EL (cell line): ENCODE results near the gene RAP1GAP2.

ENCODE experiments used
- DNase-seq: peaks from one replicate; pipeline ENCODE4 v3.0.0-alpha.2; 2016

Gene RAP1GAP2

DNA sequence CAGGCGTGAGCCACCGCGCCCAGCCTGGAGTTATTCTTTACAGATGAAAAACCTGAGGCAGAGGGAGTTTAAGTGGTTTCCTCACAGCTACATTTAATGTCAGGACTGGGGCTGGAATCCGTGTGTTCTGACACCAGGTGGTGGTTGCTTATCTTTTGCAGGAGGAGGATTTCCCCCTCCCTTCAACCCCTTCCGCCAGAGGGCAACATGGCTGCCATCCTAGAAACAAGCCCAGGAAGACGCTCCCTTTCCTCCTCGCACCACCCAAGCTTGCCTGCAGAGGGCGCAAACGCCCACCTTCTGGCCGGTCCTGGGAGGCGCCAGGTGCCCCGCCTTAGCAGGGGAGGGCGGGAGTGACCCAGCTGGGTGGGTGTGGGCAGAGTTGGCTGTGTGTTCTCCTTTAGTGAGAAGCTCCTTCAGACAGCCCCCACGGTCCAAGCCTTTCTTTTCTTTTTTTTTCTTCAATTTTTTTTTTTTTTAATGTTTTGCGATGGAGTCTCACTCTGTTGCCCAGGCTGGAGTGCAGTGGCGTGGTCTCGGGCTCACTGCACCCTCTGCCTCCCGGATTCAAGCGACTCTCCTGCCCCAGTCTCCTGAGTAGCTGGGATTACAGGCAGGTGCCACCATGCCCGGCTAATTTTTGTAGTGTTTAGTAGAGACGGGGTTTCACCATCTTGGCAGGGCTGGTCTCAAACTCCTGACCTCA lies 9.9 kb upstream of the RAP1GAP2 start:
- peak; percentile 83 for DNase-seq

DNA sequence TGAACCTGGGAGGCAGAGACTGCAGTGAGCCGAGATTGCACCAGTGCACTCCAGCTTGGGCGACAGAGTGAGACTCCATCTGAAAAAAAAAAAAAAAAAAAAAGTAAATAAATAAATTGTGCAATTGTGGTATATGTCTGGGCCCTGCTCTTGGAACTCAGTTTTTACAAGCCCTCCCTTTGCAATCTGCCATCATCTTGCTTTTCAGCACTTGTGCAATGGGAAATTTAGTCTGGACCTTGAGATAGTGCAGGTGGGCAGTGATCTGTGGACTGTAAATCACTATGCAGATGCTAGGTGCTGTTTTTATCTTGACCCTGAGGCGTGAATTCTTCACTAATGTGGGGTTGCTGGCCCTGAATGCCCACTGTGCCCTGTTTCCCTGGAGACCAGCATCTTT lies 6.5 kb upstream of the RAP1GAP2 start:
- no peak for DNase-seq

- DNase-seq, result no peak
Measured at GRCh38 chr17:2792366-2793169, 3.7 kb upstream of the RAP1GAP2 start.

DNA sequence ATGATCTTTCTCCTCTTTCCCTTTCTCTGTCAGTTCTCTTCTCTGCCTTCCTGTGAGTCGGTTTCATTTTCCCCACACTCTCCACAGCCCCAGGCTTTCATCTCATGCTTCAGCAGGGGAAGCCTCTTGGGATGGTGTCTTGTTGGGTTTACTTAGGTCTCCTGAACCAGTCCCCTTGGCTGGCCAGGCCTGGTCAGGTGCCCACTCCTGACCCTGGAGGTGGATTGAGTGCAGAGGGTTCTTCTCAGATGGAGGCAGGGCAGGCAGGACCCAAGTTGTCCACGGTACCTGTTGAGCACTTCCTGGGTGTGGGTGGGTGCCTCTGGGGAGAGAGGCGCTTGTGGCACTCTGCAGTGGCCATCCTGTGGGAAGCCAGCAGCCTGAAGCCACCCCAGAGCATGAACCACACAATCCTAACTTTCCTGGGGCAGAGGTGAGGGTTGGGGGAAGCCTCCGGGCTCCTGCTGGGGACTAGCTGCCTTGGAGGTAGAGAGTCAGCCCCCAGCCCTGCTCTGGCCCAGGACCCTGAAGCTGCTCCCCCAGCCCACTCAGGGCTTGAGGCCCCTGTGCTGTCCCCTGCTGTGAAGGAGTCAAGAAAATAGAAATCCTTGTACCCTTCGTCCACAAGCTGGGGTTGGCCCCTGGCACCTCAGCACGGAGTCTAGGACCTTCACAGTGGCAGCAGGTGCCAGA lies 2.0 kb upstream of the RAP1GAP2 start:
- DNase-seq, result no peak

GRCh38 chr17:2795441-2796163 lies 636 bp upstream of the RAP1GAP2 start:
- DNase-seq, result no peak

- DNase-seq, result no peak
Measured at GRCh38 chr17:2797226-2797625, 988 bp downstream of the RAP1GAP2 start.

DNA sequence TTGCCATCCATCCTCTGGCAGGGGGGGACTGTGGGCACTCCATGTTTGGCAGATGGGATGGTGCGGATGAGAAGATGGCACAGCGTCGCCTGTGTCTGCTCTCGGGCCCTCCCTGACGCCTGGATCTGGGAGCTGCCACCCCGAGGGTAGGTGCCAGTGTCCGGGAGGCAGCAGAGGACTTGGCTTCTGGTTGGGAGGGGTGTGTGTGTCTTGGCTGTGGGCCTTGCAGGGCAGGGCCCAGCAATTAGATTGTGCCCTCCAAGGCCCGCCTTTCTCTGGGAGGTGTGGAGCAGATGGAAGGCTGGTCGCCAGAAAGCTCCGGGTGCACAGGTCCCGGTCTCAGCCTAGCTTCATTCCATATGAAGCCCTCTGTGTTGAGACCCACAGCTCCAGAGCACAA lies 1.4 kb downstream of the RAP1GAP2 start:
- DNase-seq, result no peak

- DNase-seq, result no peak
Measured at GRCh38 chr17:2798188-2798587, 1.9 kb downstream of the RAP1GAP2 start.

GRCh38 chr17:2798678-2799077 lies 2.4 kb downstream of the RAP1GAP2 start:
- DNase-seq, result no peak

DNA sequence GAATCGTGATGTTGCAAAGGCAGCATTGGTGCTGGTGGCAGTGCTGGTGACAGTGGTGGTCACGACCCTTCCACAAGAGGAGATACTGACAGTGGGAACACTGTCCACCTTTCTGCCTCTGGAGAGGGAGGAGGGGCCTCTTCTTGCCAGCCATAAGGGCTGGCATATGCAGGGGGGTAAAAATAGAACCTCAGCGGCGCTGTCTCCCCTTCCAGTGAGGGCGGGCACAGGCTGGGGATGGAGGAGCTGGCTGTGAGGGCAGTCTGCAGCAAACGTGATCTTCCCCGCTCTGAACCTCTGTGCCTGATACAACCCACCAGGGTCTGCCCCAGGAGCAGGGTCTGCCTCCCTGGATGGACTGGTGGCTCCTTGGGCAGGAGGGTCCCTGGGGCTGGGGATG lies 3.4 kb downstream of the RAP1GAP2 start:
- DNase-seq, result no peak

DNA sequence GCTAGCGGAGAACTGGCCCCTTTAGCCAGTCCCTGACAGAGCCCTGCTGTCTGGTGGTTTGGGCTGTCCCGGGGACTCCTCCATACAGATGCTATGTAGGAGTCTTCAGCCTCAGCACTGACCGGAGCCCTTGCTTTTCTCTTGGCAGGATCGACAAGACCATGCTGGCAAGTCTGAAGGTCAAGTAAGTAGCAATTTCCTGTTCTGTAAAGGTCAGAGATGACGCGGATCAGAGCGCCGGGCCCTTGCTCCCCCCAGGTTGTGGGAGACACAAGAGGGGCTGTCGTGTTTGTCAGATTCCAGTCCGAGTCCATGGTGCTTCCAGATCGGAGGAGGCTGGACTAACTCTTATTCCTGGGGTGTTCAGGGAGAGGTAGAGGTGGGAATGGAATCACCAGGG lies 4.1 kb downstream of the RAP1GAP2 start:
- no peak for DNase-seq

- no peak for DNase-seq
Measured at GRCh38 chr17:2801841-2802240, 5.6 kb downstream of the RAP1GAP2 start.

GRCh38 chr17:2802574-2802973 lies 6.3 kb downstream of the RAP1GAP2 start:
- DNase-seq, result no peak

- no peak for DNase-seq
Measured at GRCh38 chr17:2803386-2803785, 7.1 kb downstream of the RAP1GAP2 start.

DNA sequence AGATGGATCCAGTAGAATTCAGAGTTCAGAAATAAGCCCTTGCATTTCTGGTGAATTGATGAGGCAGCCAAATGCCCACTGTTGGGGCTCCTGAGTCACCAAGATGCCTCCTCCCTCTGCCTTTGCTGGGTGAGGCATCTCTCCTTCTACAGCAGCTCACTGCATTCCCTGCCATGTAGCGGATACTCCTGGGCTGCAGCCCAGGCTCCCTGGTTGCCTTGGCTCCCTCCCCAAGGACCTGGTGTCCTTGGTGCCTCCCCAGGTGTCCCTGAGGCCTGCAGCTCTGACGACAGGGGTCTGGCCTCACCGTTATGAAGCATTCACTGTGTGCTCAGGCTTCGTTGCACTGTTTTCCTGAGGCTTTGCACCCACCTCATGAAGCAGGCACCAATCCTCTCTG lies 7.7 kb downstream of the RAP1GAP2 start:
- no peak for DNase-seq

GRCh38 chr17:2804912-2805311 lies 8.7 kb downstream of the RAP1GAP2 start:
- DNase-seq, result no peak

GRCh38 chr17:2805961-2806360 lies 9.7 kb downstream of the RAP1GAP2 start:
- no peak for DNase-seq

GRCh38 chr17:2808367-2809335 lies 12.4 kb downstream of the RAP1GAP2 start:
- no peak for DNase-seq

- no peak for DNase-seq
Measured at GRCh38 chr17:2809337-2809736, 13.1 kb downstream of the RAP1GAP2 start.

- DNase-seq, result no peak
Measured at GRCh38 chr17:2814049-2814448, 17.8 kb downstream of the RAP1GAP2 start.

DNA sequence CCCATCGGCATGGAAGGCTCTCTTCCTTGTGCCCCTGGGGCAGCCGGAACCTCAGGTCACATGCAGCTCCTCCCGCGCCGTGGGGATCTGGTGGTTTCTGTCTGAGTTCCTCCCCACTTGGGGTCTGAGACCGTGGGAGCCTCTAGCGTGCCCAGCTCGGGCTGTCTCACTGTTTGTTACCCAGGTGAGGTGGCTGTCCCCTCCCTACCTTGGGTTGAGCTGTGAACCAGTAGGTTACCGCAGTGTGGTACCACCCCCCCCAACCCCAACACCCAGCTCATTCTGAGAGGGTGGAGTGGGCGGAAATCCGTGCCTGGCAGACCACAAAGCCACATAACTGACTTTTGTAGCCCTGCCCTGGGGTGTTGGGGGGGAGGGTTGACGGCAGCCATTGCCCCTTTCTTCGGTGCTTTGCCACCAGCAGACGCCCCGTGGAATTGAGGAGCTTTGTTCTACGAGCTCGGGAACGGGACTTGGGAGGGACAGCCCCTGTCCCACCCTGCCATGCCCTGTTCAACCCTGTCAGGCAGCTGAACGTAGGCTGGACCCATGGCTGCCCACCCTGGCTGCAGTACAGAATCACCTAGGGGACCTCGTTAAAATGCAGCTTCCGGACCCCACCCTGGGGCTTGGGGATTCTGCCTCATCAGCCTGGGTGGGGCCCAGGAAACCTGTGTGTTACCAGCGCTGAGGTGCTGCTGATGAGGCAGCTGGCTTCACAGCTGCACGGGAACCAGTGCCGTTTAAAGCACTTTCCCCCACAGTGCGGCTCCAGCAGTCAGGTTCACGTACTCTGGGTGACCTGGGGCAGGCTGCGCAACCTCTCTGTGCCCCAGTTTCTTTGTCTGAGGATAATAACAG lies 18.5 kb downstream of the RAP1GAP2 start:
- DNase-seq, result no peak
